GM21576 (cell line): ENCODE data around the gene NUCB1.

ENCODE experiments used
- ATAC-seq: cut with Tn5 transposase; IDR thresholded peaks from one replicate; pipeline ENCODE4 v1.9.1; 2021; ENCODE audit warnings: mild to moderate bottlenecking, moderate library complexity; ENCODE audit not compliant: unreplicated experiment

The NUCB1 gene

DNA sequence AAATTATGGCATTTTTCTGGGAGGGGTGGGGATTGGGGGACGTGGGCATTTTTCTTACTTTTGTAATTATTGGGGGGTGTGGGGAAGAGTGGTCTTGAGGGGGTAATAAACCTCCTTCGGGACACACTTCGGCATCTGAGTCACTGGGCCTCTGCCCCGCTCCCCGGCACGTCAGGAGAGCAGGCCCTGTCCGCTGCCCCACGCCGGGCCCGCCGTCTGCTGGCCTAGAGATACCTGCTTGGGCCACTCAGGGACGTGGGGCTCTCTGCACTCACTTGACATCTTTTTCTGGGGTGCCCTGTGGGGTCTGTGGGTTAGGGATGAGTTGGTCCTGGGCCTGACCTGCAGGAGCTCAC lies 61.5 kb downstream of the NUCB1 start:
- ATAC-seq, result no peak

DNA sequence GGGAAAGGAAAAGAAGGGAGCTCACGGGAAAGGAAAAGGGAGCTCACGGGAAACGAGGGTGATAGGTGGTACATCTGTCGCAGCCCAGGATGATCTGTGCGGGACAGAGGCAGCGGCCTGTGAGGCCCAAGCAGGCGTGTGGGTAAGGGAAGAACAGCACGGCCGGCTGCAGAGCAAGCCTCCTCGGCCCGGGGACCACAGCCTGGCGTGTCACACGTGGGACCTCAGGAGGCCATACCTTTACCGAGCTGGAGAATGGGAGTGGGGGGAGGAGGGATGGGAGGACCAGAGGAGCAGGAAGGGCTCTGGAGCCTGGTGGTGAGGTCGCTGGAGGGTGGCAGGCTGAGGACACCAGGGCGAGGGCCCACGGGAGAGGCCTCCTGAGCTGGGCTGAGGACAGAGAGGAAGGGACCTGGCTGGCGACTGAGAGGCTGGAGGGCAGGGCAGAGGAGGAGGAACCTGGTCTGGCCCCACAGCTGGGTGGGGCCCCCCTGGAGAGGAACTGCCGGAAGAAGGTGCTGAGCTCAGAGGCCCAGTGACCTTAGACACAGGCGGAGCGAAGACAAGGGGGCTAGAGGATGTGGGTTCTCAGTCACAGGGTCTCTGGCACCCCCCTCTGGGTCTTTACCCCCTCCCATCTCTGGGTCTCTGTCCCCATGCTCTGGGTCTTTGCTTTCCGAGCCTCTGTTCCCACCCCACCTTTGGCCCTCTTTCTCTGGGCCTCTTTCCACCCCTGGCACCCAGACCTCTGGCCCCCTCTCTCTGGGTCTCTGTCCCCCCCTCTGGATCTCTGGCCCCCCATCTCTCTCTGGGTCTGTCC lies 62.1 kb downstream of the NUCB1 start:
- peak; percentile 33 for ATAC-seq

DNA sequence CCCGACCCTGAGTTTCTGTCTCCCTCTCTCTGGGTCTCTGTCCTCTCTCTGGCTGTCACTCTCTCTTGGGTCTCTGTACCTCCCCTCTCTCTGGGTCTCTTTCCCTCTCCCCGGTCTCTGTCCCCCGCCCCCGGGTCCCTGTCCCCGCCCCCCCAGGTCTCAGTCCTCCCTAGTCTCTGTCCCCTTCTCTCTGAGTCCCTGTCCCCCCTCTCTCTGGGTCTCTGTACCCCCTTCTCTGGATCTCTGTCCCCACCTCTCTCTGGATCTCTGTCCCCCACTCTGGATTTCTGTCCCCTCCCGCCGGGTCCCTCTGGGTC lies 62.7 kb downstream of the NUCB1 start:
- no peak for ATAC-seq

DNA sequence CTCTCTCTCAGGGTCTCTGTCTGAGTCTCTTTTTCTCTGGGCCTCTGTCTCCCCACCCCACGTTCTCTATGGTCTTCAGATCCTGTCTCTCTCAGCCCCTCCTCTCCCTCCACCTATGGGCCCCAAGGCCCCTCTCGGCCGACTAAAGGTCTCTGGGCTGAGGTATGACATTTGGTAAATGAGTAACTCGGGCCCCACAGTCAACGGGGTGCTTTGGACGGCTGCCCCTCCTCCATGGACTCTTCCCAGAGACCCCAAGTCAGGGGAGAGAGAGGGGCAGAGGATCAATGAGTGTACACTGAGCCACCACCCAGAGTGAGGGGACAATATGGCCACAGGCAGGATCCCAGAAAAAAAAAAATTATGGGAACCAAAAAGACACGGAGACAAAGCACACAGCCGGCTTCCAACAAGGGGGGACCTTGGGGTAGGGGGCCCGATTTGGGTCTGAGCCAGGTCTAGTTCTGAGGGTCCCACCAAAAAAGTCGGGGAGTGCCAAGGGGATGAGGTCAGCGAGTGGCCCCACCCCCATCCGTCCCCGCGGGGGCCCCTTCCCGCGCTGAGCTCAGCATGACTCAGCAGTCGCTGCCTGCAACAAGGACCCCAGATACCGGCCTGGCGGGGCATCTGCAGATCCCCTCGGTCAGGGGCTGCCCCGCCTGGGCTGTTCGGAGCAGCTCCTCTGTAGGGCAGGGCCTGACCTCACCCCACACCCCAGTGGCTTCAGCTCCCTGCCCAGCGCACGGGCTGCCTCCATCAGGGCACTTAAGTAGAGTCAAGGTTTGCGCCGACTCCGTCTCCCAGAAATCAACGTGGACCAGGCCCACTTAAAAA lies 63.5 kb downstream of the NUCB1 start:
- peak; percentile 16 for ATAC-seq

DNA sequence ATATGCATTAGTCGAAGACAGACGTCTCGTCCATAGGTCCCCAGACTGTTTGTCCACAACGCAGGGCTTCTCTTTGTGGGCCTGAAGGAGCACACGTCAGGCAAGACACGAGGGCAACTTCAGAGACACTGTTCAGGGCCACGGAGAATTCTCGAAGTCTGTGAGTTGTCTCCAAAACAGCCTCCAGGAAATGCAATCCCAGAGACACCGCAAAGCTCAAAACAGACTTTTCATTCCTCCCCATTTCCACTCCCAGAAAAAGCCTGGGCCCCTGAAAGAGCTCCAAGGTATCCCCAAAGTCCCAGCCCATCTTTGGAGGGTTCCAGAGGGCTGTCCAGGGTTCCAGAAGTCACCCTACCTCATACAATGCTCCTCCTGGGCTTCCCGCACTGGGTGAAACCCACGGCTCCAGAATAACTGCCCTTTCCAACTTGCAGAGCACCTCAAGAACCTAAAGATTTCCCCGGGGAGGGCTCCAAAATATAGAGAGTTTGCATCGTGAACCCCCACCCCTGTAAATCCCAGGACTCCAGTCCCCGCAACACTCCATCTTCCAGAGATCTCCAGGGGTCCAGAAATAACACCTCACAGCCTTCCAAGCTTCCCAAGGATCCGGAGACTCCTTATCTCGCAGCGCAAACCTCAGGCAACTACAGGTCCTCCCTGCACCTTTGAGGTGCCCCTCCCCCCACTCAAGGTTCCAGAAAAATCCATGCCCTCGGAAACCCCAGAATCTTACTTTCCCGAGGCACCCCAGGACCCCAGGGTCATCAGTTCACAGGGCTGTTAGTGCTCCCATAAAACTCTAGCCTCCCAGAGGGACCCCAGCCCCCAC lies 64.3 kb downstream of the NUCB1 start:
- ATAC-seq, result no peak

DNA sequence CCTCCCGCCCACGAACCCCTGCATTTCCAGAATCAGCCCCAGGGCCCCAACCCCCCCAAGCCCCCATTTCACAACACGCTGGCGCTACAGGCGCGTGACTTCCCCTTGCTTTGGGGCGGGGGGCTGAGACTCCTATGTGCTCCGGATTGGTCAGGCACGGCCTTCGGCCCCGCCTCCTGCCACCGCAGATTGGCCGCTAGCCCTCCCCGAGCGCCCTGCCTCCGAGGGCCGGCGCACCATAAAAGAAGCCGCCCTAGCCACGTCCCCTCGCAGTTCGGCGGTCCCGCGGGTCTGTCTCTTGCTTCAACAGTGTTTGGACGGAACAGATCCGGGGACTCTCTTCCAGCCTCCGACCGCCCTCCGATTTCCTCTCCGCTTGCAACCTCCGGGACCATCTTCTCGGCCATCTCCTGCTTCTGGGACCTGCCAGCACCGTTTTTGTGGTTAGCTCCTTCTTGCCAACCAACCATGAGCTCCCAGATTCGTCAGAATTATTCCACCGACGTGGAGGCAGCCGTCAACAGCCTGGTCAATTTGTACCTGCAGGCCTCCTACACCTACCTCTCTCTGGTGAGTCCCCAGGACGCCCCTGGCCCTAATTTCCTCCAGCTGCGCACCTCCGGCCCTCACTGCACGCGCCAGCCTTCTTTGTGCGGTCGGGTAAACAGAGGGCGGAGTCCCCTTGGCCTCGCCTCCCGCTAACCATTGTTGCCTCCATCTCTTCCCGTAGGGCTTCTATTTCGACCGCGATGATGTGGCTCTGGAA lies 65.1 kb downstream of the NUCB1 start, which contains the start of gene FTL:
Gene FTL (plus strand): TSS at position 270 of the 766 bp plus-strand sequence. CDS start 199 bp downstream, at position 469.
- peak; percentile 56 for ATAC-seq

DNA sequence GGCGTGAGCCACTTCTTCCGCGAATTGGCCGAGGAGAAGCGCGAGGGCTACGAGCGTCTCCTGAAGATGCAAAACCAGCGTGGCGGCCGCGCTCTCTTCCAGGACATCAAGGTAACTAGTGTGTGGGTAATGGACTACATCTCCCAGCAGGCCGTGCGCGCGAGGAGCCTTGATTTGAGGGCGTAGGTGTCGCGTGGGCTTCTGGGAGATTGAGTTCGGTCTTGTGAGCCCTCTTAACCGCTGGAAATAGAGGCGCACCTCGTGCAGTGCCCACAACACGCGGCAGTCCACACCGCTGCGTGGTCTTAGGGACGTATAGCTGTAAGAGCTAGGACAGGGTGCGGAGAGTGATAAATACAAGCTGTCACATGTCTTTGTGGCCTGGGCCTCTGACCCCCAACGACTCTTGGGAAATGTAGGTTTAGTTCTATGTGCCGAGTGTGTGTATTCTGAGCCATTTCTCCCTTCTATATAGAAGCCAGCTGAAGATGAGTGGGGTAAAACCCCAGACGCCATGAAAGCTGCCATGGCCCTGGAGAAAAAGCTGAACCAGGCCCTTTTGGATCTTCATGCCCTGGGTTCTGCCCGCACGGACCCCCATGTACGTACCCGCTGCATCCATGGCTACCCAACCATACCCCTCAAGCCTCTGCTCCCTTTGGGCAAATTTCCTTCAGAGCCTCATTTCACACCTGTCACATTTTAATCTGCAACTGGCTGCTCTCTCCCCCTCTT lies 65.9 kb downstream of the NUCB1 start:
- ATAC-seq, result no peak

DNA sequence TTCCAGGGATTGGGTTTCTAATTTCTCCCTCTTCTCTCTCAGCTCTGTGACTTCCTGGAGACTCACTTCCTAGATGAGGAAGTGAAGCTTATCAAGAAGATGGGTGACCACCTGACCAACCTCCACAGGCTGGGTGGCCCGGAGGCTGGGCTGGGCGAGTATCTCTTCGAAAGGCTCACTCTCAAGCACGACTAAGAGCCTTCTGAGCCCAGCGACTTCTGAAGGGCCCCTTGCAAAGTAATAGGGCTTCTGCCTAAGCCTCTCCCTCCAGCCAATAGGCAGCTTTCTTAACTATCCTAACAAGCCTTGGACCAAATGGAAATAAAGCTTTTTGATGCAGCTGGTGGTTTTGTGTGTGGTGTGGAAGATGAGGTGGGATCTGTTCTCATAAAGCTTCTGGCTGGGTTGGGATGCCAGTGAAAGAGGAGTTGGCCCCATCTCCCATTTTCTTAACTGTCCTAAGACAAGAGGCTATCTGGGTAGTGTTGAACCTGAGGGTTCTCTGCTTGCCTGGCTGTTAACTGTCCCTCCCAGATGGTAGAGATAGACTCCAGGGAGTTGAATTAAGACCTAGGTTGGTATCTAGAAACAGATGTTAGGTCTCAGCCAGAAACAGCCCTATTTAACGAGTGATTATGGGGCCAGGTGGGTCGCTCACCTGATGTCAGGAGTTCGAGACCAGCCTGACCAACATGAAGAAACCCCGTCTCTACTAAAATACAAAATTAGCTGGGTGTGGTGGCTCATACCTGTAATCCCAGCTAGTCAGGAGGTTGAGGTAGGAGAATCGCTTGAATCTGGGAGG lies 66.6 kb downstream of the NUCB1 start:
- no peak for ATAC-seq

DNA sequence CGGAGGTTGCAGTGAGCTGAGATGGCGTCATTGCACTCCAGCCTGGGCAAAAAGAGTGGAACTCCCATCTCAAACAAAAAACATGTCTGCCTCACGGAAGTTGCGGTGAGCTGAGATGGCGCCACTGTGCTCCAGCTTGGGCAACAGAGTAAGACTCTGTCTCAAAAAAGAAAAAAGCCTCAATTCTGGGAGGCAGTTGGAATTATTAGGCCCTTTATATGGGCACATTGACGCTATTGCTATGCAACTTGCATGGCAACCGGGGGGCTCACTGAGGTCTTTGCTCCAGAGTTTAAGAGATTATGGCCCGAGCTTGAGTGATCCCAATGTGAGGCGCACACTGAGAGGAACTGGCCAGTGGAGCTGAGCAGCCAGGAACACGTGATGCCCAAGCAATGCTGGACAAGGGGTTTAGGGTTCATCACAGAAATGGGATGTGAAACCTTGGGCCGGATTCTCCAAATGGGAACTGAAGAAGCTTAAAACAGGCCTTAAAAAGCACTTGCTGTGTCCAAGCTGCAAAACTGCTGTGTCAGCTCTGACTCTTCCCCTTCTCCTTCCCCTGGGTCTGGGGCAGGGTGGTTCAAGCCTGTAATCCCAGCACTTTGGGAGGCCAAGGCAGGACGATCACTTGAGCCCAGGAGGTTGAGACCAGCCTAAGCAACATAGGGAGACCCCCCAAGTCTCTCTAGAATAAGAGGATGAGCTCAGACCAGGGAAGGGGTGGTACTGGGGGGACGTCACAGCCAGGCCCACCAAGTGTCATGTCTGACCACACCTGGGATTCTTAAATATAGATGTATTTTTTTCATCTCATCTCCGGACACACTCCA lies 67.5 kb downstream of the NUCB1 start:
- no peak for ATAC-seq

DNA sequence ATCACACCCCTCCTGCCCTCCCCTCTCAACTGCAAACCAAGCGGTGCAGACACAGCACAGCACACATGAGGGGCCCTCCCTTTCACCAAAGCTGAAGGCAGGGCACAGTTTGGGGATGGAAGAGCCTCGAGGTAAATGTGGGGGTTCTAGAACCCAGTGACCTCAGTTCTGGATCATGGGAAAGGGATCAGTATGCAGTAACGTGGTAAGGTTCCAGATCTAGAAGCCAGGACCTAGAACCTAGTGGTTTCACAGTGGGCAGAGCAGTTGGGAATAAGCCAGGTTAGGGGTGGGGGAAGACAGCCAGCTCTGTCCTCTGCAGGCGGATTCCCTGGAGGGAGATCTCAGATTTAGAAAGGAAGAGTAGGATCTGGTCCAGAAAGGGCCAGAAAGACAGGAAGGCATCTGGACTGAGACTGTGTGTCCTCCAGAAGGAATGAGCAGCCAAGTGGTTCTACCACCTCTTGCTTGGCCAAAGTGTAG lies 68.1 kb downstream of the NUCB1 start:
- no peak for ATAC-seq

DNA sequence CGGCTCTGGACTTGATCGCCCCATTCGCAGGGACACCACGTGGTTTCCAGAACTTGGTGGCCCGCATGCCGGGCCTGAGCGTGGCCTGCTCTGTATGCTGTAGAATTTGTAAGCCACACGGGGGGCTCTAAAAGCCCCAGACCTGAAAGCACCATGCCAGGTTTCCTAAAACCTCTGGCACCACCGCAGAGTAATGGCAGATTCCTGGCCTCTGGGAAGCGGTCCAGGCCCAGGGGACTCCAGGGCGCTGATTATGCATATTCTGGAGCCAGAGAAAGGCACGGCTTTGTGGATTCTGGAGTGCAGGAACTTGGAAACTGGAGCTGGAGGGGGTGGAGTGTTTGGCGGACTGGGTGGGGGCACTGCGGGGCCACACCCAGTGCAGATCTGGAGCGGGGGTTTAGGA lies 68.7 kb downstream of the NUCB1 start:
- ATAC-seq, result no peak

DNA sequence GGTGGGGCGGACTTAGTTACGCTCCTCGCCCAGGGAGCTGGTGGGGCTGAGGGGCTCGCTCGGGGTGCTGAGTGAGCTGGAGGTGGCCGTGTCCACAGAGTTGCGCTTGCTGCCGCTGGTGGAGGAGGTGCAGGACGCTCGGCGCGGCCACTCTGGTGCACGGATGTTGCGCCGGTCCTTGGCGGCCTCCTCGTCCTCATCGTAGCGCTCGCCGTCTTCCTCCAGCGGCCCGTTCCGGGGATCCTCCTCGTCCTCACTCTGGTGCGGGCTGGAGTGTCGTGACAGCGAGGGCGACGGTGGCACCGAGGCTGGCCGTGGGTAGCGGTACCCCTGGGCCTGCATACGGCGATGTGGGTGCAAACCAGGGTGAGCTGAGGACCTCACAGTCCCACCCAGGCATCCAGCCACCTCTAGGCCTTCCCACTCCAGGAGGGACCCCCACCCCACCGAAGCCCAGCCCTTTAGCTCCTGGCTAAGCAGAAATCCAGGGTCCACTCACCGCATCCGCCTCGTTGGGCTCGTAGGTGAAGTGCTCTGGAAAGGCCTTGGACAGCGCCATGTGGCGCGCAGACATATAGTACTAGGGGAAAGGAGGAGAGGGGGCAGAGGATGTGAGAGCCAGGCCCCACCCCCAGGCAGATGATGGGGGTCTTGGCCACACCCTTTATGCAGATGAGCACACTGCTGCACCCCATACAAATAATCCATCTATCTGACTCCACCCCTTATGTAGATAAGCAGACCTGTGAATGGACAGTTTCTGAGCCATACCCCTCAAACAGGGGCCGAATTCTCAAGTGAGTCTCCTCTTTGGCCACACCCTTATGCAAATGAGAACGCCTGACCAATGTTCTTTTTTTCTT lies 69.4 kb downstream of the NUCB1 start:
- no peak for ATAC-seq

DNA sequence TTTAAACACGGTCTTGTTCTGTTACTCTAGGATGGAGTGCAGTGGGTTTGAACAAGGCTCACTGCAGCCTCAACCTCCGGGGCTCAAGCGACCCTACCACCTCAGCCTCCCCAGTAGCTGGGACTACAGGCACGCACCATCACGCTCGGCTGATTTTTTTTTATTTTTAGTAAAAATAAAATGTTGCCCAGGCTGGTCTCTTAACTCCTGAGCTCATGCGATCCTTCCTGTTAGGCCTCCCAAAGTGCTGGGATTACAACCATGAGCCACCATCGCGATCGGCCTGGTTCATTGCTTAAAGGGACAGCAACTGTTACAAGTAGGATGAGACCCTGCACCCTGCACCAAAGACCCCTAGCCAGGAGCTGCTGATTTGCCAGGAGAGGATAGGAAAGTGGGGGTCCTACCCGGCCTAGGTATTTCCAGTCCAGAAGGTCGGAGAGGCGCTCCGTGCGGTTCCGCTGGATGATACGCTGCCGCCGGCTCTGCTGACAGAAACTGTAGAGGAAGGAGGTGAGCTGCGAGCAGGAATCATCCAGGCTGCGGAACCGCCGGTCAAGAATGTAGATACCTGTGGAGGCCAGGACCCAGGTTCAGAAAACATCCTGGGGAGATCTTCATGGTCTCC lies 70.1 kb downstream of the NUCB1 start:
- ATAC-seq, result no peak

DNA sequence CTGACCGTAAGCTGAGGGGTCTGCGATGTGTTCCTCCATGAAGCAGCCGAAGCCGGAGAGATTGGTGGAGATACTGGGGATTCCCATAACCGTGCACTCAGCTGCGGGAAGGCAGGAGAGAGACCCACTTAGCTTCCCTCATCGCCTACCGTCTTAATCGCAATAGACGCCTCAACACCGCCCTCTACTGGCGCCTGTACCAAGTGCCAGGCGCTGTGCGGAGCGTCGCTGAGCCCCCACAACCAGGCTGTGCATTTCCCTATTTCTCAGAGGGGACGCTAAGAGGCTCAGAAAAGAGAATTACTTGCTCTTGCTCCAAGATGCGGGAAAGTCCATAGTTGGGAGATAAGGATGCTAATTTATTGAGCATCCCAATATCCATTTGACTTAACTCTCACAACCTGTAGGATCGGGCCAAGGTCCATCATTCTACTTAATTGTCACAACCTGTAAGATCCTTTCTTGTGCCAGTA lies 70.8 kb downstream of the NUCB1 start:
- no peak for ATAC-seq
